ENCODE data around the gene NDUFS8.

GRCh38 chr11:68043349-68044144 is 13.1 kb downstream of the NDUFS8 start:
- no peak for TF ChIP-seq CTCF (conservative IDR thresholded peaks at IDR 0.05; ENCODE audit: low read depth, low read length)
- no peak for TF ChIP-seq EZH2 (IDR thresholded peaks at IDR 0.05; ENCODE audit: borderline replicate concordance, low read depth, low read length, poor library complexity, severe bottlenecking)
